HepG2 (cell line): ENCODE data around the gene CNTFR. TPM values are rescaled to one million over a fixed set of nuclear protein-coding genes. Genes with fewer than 3 reads are reported as not detected.

Source experiments
- BHLHE40 ChIP-seq: IDR thresholded peaks from 2 replicates; pipeline ENCODE4 v1.6.1; 2011; ENCODE audit warnings: low read length, improper control_type of control experiment
- CHD2 ChIP-seq: IDR thresholded peaks from 2 replicates; pipeline ENCODE4 v1.6.1; 2011; ENCODE audit warnings: low read depth, low read length, improper control_type of control experiment
- DZIP1 ChIP-seq: sonication (generic); formaldehyde crosslinking; IDR thresholded peaks from 2 replicates; pipeline ENCODE4 v1.5.0; 2020; ENCODE audit warnings: mild to moderate bottlenecking, missing genetic modification reagents
- FOXP4 ChIP-seq: sonication (generic); formaldehyde crosslinking; IDR thresholded peaks from 2 replicates; pipeline ENCODE4 v1.4.0; 2020; ENCODE audit warnings: missing genetic modification reagents
- GMEB1 ChIP-seq: sonication (generic); formaldehyde crosslinking; IDR thresholded peaks from 2 replicates; pipeline ENCODE4 v1.5.1; 2020; ENCODE audit warnings: missing genetic modification reagents, mild to moderate bottlenecking, borderline replicate concordance
- PAXIP1 ChIP-seq: sonication (generic); formaldehyde crosslinking; conservative IDR thresholded peaks from 2 replicates; pipeline ENCODE4 v1.4.0; 2020; ENCODE audit warnings: mild to moderate bottlenecking, missing genetic modification reagents, moderate library complexity
- RORA ChIP-seq: sonication (generic); formaldehyde crosslinking; IDR thresholded peaks from 2 replicates; pipeline ENCODE4 v1.5.0; 2020; ENCODE audit warnings: mild to moderate bottlenecking, missing genetic modification reagents, moderate library complexity
- SNAPC2 ChIP-seq: sonication (generic); formaldehyde crosslinking; IDR thresholded peaks from 2 replicates; pipeline ENCODE4 v1.8.1; 2022; ENCODE audit warnings: mild to moderate bottlenecking, missing genetic modification reagents
- TEAD3 ChIP-seq: optimal IDR thresholded peaks from 2 replicates; pipeline ENCODE3; 2016; ENCODE audit warnings: borderline replicate concordance
- ZNF574 ChIP-seq: sonication (generic); formaldehyde crosslinking; IDR thresholded peaks from 2 replicates; pipeline ENCODE4 v1.4.0; 2020; ENCODE audit warnings: missing genetic modification reagents
- ZNF619 ChIP-seq: sonication (generic); formaldehyde crosslinking; IDR thresholded peaks from 2 replicates; pipeline ENCODE4 v1.4.0; 2020; ENCODE audit warnings: mild to moderate bottlenecking, missing genetic modification reagents
- polyA plus RNA-seq, 8 experiments: library from polyadenylated mRNA; depleted of rRNA in 3 of 8; stranded (reverse) in 7 of 8; unstranded in 1 of 8; fragments of >200 nt; fragmentation: Illumina TruSeq in 4 of 8; extraction: Trizol in 4 of 8; gene quantifications; 2 replicates each; pipeline versions ENCODE4 v1.2.1 to v1.2.3, GENCODE V29; 2011 to 2016; ENCODE audit warnings: low read depth in 4 of 8, missing spikeins in 1 of 8, mixed read lengths in 1 of 8; ENCODE audit not compliant: insufficient read depth in 1 of 8
- total RNA-seq, 5 experiments: library from RNA; depleted of rRNA; stranded (reverse); fragments of >200 nt; fragmentation: Illumina TruSeq; extraction: Trizol; gene quantifications; 2 replicates each; pipeline ENCODE4 v1.2.3, GENCODE V29; 2016; ENCODE audit warnings: low read depth in 1 of 5

CNTFR gene
- total and polyA plus RNA-seq, 2 of the 13 experiments (the other 11 are each of a cell fraction or from before 2014, with no cell fraction given): not detected

GRCh38 chr9:34512131-34513078 is 77.1 kb downstream of the CNTFR start (continued):
- TF ChIP-seq DZIP1 (no peak), PAXIP1 (CRISPR knock-in tag) (peak; percentile 74), FOXP4 (peak; percentile 97), SNAPC2 (CRISPR knock-in tag) (no peak), BHLHE40 (0 out of 2 replicates have a peak, but pooled peaks have one; percentile 16), RORA (no peak), TEAD3 (CRISPR knock-in tag) (peak; percentile 14), CHD2 (no peak), ZNF574 (peak; percentile 49; the same call in 1 of the 2 replicates), ZNF619 (CRISPR knock-in tag) (no peak), GMEB1 (no peak; the same call in 1 of the 2 replicates)
